ENCODE measurements around the gene SLC35B1.

SLC35B1 gene

GRCh38 chr17:49707608-49708514 lies at the start of gene SLC35B1:
SLC35B1 (minus strand) TSS chr17:49707964; CDS start chr17:49707833, 131 bp downstream.
- DNase-seq (ENCODE audit: low spot score): peak; percentile 99

DNA sequence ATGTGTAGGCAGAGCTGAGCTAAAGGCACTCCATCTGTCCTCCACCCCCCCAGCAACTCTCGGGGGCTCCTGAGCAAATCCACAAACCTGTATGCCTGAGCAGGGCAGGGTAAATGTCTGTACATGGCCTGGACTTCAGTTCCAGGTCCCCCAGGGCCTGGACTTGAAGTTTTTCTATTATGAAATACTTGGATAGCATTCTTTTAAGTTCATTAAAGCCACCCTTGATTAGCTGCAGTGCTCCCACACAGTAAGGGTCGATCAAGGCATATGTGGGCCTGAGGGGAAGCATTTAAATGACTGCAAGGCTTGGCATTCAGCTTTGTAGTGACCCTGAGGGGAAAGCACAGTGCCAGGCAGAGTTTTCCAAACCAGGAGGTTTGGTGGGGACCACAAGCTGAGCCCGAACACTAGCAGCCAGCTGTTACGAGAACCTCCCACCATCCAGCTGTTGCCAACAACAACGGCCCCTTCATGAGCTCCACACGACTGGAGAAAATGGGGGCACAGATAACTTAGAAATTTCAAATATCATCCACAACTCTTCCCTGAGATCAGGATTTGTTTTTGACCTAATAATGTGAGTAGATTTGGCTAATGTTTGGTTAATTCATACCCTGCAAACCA lies 49.5 kb upstream of the SLC35B1 start:
- no peak for DNase-seq (ENCODE audit: low spot score)

GRCh38 chr17:49756323-49757150 lies 48.8 kb upstream of the SLC35B1 start:
- peak; percentile 31 for DNase-seq (ENCODE audit: low spot score)

- DNase-seq (ENCODE audit: low spot score): no peak
Measured at GRCh38 chr17:49755663-49756283, 48.0 kb upstream of the SLC35B1 start.

DNA sequence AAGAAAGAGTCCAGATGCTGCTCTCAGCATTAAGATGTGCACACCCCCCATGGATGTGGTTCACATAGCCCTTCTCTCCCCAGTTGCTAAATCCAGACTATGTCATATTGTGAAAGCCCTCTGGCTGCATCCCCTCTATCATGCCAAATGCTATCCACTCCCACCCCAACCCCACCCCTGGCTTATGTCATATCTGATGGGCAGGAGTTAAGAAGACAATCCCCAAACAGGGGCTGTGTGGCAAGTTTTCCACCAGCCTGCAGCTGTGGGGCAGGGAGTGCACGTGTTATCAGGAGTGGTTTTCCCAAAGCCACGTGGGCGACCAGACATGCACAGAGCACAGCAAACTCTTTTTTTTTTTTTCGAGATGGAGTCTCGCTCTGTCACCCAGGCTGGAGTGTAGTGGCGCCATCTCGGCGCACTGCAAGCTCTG lies 46.2 kb upstream of the SLC35B1 start:
- DNase-seq (ENCODE audit: low spot score): peak; percentile 54

GRCh38 chr17:49752508-49752907 lies 44.7 kb upstream of the SLC35B1 start:
- DNase-seq (ENCODE audit: low spot score): no peak

DNA sequence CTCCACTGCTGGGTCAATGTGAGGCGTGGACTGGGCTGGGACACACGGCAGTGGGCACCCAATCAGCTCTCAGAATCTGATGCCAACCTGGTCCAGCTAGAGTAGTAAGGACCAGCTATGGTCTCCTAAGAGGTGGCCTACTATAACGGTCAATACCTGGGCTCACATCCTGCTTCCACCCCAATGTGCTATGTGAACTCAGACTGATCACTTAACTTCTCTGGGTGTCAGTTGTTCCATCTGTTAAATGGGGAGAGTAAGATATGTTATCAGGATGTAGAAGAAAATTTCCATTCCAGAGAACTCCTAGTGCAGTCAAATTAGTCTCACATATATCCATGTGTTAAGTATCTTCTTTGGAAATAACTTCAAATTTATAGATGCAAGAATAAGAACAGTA lies 42.0 kb upstream of the SLC35B1 start:
- DNase-seq (ENCODE audit: low spot score): peak; percentile 33

GRCh38 chr17:49748791-49749190 lies 41.0 kb upstream of the SLC35B1 start:
- no peak for DNase-seq (ENCODE audit: low spot score)

- no peak for DNase-seq (ENCODE audit: low spot score)
Measured at GRCh38 chr17:49748223-49748622, 40.5 kb upstream of the SLC35B1 start.

GRCh38 chr17:49747632-49748031 lies 39.9 kb upstream of the SLC35B1 start:
- DNase-seq (ENCODE audit: low spot score): peak; percentile 55

DNA sequence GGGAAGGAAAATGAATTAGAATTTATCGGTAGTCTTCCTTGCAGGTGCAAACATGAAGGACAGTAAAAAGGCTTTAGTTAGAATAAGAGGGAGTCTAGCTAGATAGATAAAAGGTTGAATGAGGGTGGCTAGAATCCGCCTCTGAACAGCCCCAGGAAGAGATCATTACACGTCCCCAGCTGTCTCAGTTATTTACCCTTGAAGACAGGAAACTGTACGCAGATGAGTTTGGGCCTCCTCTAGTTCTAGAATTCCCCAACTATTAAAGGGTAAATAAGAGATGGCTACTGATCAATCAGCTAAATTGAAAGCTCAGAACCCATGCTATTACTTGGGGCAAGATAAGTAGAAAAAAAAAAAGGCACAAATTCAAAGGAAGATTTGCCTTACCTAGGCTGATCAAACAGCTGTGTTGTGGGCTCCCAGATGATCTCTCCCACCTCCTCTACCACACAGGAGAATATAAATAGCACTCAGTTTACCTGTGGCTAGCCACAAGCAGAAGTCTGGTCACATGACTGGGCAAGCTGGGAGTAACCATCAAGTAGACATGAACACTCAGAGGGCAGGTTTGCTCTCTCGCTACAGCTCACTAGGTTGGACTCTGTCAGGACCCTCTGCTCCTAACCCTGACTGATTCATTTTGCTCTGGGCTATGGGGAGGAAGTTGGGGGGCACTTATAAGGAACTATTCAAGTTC lies 39.2 kb upstream of the SLC35B1 start:
- peak; percentile 36 for DNase-seq (ENCODE audit: low spot score)

DNA sequence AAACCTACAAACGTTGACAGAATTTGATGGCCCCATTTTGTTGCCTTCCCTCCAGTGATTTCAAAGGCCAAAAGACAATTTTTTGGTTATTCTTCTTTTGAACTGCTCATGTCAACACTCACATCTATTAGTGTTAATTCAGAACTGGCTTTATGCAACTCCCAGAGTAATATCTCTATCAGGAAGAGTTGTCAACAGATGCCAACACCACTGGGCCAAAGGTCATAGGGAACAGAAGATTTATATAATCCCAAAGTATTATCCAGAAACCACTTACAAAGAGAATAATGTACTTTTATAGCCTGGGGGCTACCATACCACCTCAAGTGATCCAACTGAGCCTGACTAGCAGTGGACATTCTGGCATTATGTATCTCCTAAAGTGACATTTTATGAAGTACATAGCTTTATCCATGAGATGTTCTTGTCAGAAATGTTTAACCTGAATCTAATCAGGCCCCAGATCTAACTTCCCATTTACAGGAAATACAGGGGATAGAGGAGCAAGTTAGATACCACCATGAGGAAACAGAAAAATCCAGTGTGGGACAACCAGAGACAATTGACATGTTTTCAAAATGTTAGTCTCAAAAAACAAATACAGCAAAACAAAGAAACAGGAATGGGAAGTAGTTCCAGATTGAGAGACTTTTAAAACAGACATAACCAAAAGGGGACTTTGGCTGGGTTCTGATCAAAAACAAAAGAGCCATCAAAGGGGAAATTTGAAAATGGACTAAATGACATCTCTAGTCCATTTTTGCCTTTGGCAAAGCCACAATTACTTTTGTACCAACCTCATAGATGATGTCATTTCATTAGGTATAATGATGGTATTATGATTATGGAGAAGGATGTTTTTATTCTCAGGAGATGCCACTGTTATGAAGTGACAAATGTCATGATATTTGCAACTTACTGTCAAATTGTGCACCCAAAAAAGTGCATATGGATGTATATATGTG lies 37.7 kb upstream of the SLC35B1 start:
- DNase-seq (ENCODE audit: low spot score): no peak

DNA sequence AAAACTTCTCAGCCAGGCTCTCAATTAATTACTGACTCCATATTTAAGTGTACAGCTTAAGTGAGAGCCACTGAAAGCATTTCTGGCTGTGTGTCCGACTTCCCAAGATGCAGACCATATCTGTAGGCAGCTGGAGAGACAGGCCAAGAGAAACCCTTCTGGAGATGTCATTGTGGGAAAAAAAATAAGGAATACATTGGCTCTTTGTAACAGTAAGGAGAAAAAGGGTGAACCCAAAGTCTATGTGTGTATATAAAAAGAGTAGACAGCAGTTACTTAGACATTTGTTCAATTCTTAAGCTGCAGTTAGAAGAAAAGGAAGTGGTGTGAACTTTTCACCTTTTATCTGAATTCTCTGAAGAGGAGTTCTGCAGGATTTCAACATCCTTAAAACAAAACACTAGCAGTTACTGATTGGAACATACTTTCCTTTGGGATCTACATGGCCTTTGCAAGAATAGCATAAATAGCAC lies 34.4 kb upstream of the SLC35B1 start:
- no peak for DNase-seq (ENCODE audit: low spot score)

DNA sequence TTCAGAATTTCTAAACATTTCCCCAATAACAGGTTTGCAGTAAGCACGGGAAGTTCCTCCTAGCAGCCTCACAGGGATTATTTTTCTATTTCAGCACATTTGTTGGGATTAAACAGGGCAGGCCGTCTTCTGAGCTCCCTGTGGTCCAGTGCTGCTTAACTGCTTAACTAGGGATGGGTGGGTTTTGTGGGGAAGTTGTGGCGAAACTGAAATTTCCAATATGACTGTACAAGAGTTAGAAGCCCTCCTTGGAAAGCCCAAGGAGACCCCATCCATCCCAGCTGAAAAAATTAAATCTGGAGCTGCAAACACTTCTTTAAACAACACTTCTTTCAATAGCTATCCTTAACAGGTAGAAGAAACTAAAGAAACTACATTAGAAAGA lies 33.9 kb upstream of the SLC35B1 start:
- DNase-seq (ENCODE audit: low spot score): no peak

DNA sequence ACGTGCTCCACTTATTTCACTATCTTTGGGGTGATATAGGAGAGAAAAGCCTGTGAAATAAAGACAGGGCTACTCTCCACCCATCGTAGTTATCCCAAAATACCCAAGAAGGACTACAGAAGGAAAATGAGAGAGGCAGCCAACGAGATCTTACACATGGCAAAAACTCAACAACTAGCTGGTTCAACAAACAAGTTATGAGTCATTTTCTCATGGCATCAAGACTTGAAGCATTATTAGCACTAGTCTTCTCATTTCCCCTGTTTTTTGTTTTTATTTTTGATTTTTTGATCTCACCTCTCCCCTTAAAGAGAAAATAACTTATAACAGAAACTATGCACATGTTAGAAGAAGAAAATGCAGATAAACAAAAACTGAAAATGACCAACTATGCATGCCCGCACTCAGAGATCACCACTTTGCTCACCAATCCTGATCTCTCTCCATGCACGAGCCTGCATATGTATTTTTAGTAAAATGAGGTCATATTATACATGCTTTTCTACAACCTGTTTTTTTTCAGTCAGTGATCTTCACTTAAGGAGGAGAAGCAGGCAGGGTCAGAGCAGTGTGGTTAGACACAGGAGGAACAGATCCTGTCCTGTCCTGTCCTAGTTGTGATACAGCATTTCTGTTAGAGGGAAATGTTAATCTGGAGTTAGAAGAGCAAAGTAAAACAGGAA lies 33.4 kb upstream of the SLC35B1 start:
- peak; percentile 79 for DNase-seq (ENCODE audit: low spot score)

DNA sequence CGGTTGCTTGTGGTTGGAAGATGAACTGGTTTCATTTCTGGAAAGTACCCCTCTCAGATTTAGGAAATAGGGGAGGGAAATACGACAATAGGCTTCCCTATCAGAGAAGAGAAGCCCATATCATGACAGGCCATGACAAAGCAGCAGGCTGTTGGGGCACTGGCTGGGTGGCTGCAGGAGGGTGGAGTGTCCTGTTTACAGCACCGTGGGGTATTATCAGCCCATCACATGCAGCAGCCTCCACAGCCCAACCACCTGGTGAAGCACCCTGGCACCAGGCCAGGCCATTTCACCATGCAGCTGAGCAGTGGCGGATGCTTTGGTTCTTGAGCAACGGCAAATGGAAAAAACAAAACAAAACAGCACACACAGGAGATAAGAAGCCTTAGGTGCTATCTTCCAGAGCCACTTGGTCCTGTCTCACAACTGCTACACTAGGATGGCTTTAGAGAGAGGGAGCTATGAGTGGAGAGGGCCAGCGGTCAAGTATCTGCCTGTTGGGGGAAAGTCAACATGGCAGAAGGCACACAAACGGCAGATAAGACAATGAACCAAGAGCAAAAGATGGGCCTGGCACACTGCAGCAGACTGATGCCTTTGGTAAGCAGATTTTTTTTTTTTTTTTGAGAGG lies 32.0 kb upstream of the SLC35B1 start:
- peak; percentile 98 for DNase-seq (ENCODE audit: low spot score)

- peak; percentile 85 for DNase-seq (ENCODE audit: low spot score)
Measured at GRCh38 chr17:49738456-49739163, 30.8 kb upstream of the SLC35B1 start.

Measured in hematopoietic multipotent progenitor cell treated with erythropoietin and hydrocortisone succinate and interleukin-3 and kit ligand, for 17 days (in vitro differentiated cells).